ENCODE data around the gene IQCF2.
"Not testable (repeated sequence)": the region's sequence is repeated elsewhere in the genome, so short reads cannot be mapped to it uniquely, and the experiment has no call there.

IQCF2 gene

DNA sequence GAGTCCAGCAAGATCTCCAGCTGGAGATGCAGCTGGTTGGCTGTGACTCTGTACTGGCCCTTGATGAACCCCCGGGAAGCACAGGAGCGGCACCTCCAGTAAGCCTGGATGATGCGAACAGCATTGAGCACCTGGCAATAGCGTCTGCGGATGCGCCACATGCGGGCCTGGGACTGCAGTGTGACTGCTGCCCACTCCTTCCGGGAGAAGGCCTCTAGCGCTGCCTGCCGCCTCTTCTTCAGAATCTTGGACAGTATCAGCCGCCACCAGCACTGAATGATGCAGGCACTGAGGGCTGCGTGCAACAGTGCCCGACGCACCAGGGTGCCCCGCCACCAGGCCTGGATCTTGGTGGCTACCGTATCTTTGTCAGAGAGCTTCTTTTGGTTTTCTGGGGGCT lies 33.5 kb downstream of the IQCF2 start:
- DNase-seq (ENCODE audit: insufficient read length, low spot score), result no peak
- no peak for FAIRE-seq
- TF ChIP-seq CTCF (IDR thresholded peaks at IDR 0.05; ENCODE audit: insufficient read depth, missing control alignments), result no peak

DNA sequence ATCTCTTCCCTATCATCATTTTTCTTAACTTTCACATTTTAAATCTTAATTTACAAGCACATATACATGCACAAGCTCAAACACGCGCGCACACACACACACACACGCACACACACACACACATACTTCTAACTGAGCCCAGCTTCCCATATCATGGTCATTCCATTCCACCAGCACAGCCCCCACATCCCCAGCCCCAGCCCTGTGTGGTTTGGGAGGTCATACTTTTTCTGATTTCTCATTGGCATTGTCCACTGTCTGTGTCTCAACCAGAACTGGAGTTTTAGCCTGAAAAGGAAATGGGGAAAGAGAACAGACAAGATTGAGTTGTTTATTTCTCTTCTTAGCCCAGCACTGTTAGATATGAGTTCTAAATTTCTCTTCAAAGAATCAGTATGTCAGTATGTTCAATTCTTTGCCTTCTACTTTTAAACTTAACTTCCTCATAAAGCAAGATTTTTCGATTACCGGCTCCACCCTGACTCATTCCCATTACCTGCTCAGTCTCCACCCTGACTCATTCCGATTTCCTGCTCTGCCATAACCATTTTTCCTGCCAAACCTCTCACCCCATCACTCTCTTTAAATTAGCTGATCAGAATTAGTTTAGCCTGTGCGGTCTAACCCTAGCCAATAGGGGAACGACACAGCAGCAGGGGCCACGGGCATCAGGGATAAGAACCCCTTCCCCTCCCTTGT lies 35.3 kb downstream of the IQCF2 start:
- FAIRE-seq (no peak), DNase-seq (ENCODE audit: insufficient read length, low spot score) (no peak)
- no peak for TF ChIP-seq CTCF (IDR thresholded peaks at IDR 0.05; ENCODE audit: insufficient read depth, missing control alignments)

DNA sequence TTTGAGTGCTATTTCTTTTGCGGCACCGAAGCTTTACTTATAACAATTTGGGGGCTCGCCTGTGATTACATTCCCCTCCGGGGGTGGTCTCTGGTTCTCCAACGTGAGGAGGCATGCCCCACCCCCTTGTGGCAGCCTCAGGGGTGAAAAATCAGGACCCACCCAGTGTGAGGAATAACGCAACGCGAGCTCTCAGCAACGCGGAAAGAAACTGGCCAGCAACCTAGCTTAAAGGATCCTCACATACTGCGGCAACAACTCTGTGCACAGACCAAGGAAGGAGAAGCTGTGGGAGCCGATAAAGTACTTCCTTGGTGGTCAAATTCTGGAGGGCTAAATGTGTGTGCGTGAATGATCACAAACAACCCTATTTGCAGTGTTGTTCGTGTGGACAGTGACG lies 36.0 kb downstream of the IQCF2 start:
- DNase-seq (ENCODE audit: insufficient read length, low spot score) (no peak), FAIRE-seq (no peak)

DNA sequence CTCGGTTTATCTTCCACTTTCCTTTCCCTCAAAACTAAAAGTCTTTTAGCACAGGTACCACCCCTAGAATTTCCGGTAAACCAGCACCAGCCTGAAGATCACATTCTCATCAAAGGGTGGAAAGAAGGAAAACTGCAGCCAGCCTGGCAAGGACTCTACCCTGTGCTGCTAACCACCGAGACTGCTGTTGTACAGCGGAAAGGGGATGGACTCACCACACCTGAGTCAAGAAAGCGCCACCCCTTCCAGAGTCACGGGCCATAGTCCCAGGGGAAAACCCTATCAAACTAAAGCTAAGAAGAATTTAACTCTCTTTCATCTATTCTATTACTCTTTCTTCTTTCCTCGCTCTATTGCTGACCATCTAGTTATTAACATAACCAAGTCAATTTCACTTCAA lies 38.6 kb downstream of the IQCF2 start:
- FAIRE-seq; DNase-seq (ENCODE audit: insufficient read length, low spot score): not testable (repeated sequence)

More for the DNA sequence above, 36.0 kb downstream of the IQCF2 start:
- no peak for TF ChIP-seq CTCF (IDR thresholded peaks at IDR 0.05; ENCODE audit: insufficient read depth, missing control alignments)

- FAIRE-seq, result not testable (repeated sequence)
Observed at GRCh38 chr3:51902361-51902760, 40.9 kb downstream of the IQCF2 start.

GRCh38 chr3:51904034-51904823 lies 42.8 kb downstream of the IQCF2 start:
- no peak for TF ChIP-seq CTCF (IDR thresholded peaks at IDR 0.05; ENCODE audit: insufficient read depth, missing control alignments)
- DNase-seq (ENCODE audit: insufficient read length, low spot score) (no peak), FAIRE-seq (no peak)

More at GRCh38 chr3:51902361-51902760, 40.9 kb downstream of the IQCF2 start:
- DNase-seq (ENCODE audit: insufficient read length, low spot score), result not testable (repeated sequence)

DNA sequence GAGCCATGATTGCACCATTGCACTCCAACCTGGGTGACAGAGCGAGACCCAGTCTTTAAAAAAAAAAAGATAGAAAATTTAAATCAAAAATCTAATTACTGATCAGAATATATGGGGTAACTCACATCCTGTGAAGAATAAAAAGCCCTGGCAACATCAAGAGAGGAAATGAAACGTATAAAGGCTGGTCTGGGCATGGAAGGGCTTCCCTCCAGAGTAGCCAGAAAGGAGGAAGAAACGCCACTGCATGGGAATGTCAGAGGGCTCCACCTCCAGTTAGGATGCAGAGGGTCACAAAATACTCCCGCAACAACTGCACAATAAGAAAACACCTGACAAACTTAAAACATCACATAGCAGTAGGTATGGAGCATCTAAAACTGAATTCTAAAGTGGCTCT lies 46.6 kb downstream of the IQCF2 start:
- FAIRE-seq, result no peak
- DNase-seq (ENCODE audit: insufficient read length, low spot score), result no peak
- no peak for TF ChIP-seq CTCF (IDR thresholded peaks at IDR 0.05; ENCODE audit: insufficient read depth, missing control alignments)

All from D721Med (cell line).